Psoas muscle (tissue), 8 donors: Measurements from ENCODE around the gene AKR1C3. TPM values are rescaled to one million over a fixed set of nuclear protein-coding genes. Genes with fewer than 3 reads are reported as not detected.

Experiments used
- ATAC-seq, 4 donors: fragments of 200-7000 bp; cut with Tn5 transposase; one replicate each; pipeline ENCODE4 v1.9.1; 2020; ENCODE audit warnings: moderate library complexity in 3 of 4, mild to moderate bottlenecking in 2 of 4
- DNase-seq, 2 donors: peaks; one replicate each; pipeline ENCODE4 v3.0.0-alpha.2; 2020
- H3K27ac ChIP-seq: fragments of 200-600 bp; one replicate; pipeline ENCODE4 v1.8.0; 2022
- H3K27me3 ChIP-seq, 3 donors: fragments of 200-600 bp in 1 of 3; one replicate each; pipeline versions ENCODE4 v1.6.1 to v1.8.0; 2013 to 2022; ENCODE audit warnings: low read length in 2 of 3, mild to moderate bottlenecking in 2 of 3, moderate library complexity in 1 of 3; ENCODE audit not compliant: insufficient read depth in 3 of 3
- H3K36me3 ChIP-seq, 2 donors: fragments of 200-600 bp in 1 of 2; one replicate each; pipeline versions ENCODE4 v1.6.1 to v1.8.0; 2013 to 2022; ENCODE audit warnings: low read depth in 1 of 2, mild to moderate bottlenecking in 1 of 2, moderate library complexity in 1 of 2; ENCODE audit not compliant: insufficient read depth in 1 of 2
- H3K4me1 ChIP-seq: fragments of 200-600 bp; one replicate; pipeline ENCODE4 v1.8.0; 2022
- H3K4me3 ChIP-seq: fragments of 200-600 bp; one replicate; pipeline ENCODE4 v1.8.0; 2022; ENCODE audit warnings: mild to moderate bottlenecking
- H3K9me3 ChIP-seq: fragments of 200-600 bp; one replicate; pipeline ENCODE4 v1.8.0; 2022
- CTCF ChIP-seq: fragments of 200-600 bp; IDR thresholded peaks from one replicate; pipeline ENCODE4 v1.8.0; 2022; ENCODE audit warnings: antibody characterized with exemption
- WGBS, 3 donors: extraction: QIAGEN DNeasy Blood & Tissue Kit; methylation state at CpG; one replicate each; pipeline versions ENCODE4 v1.1.6 to v1.1.7; 2013; 5-methylcytosine and 5-hydroxymethylcytosine counted together
- intact Hi-C, 2 donors: fragments of 100-400 bp; cut with DNase I; formaldehyde crosslinking; loops; one replicate each; pipeline versions ENCODE4 v1.11.0 to v1.14.2; 2022
- polyA plus RNA-seq, 3 donors: library from polyadenylated mRNA; stranded (reverse); fragments of 200-250 nt; gene quantifications; one replicate each; pipeline ENCODE4 v1.2.3, GENCODE V29; 2013
- total RNA-seq, 4 donors: library from RNA; stranded (reverse); fragmentation: NEBNext Ultra II Directional in 2 of 4; extraction: Animal tissue kit (Norgen Biotek cat#: 25700) in 2 of 4; gene quantifications; one replicate each; pipeline versions ENCODE4 v1.2.1 to v1.2.4, GENCODE V29; 2021 to 2023
- donor health status: healthy with polysubstance abuse.
- donor health status: DM: no; HTN: no; CAD: no; lungs with moderate emphysema.
- donor health status: Bipolar disorder and iron deficiency.
- donor health status: healthy.
- donor health status: DM: yes; HTN: yes; CAD: no.
- donor health status: DM: no; HTN: no; CAD: no.
- donor health status: DM: no; HTN: no; CAD: no.
- donor health status: DM: yes; HTN: yes; CAD: no.

AKR1C3 gene
- total and polyA plus RNA-seq, 7 donors: 16.6 to 1,247 (median 33.7) TPM

- Histone ChIP-seq H3K4me1 (no peaks in the 10 kb centered on the region), H3K36me3 (no peaks in the 10 kb centered on the region), H3K9me3 (no peaks in the 10 kb centered on the region), H3K27ac (no peak overlapping the region), H3K4me3 (no peak overlapping the region), H3K27me3 (no peaks in the 10 kb centered on the region)
- intact Hi-C loops: no loop called here
- no peak for DNase-seq
- TF ChIP-seq CTCF: no peak
- ATAC-seq: no peak
- 22 to 33% (median 29%) methylated on average over 1 of the region's 1 CpG for WGBS, 3 donors
These were observed 61.7 kb downstream of the AKR1C3 start for GRCh38 chr10:5155951-5156350.

Other genes with a start within 250 kb of the AKR1C3 start
- gene AKR1C1, start 131.0 kb upstream of the AKR1C3 start, total RNA-seq: 100 to 1,000 TPM in 1 of 4 donors, 10 to 100 TPM in 3; 36.5 to 568 (median 80.5) TPM
- gene AKR1C1, start 131.0 kb upstream of the AKR1C3 start, polyA plus RNA-seq: 1,000 to 10,000 TPM in 2 of 3 donors, 100 to 1,000 TPM in 1; 212 to 1,974 (median 1,595) TPM
- 100 to 1,000 TPM in 2 of 4 donors, 10 to 100 TPM in 2; 38.7 to 982 (median 119) TPM for gene AKR1C2, start 90.6 kb upstream of the AKR1C3 start, total RNA-seq
- 1,000 to 10,000 TPM in 1 of 3 donors, 100 to 1,000 TPM in 2; 124 to 2,054 (median 400) TPM for gene AKR1C2, start 90.6 kb upstream of the AKR1C3 start, polyA plus RNA-seq
- gene AKR1C8, start 90.7 kb downstream of the AKR1C3 start, total RNA-seq: not detected
- not detected for gene AKR1C8, start 90.7 kb downstream of the AKR1C3 start, polyA plus RNA-seq
- gene AKR1C4, start 102.4 kb downstream of the AKR1C3 start, total RNA-seq: not detected
- not detected for gene AKR1C4, start 102.4 kb downstream of the AKR1C3 start, polyA plus RNA-seq